BLaER1 treated with 17β-estradiol and CSF1 and Interleukin-3, amounts not matched to agents 10 nM and 100 nM (cell line): ENCODE results near the gene MEX3D.
A peak's percentile ranks its signal among the peaks of the same experiment; 100 is the strongest.

Experiments used
- H3K27ac ChIP-seq, 11 experiments: shearing (Covaris generic); formaldehyde crosslinking; 2 replicates each; pipeline ENCODE4 v1.8.1; 2022
- H3K27me3 ChIP-seq, 11 experiments: shearing (Covaris generic); formaldehyde crosslinking; 2 replicates each; pipeline ENCODE4 v1.8.1; 2022
- H3K36me3 ChIP-seq, 11 experiments: shearing (Covaris generic); formaldehyde crosslinking; 2 replicates each; pipeline ENCODE4 v1.8.1; 2022
- H3K4me1 ChIP-seq, 10 experiments: shearing (Covaris generic); formaldehyde crosslinking; 2 replicates each; pipeline ENCODE4 v1.8.1; 2022
- H3K4me2 ChIP-seq, 11 experiments: shearing (Covaris generic); formaldehyde crosslinking; 2 replicates each; pipeline ENCODE4 v1.8.1; 2022
- H3K4me3 ChIP-seq, 10 experiments: shearing (Covaris generic); formaldehyde crosslinking; 2 replicates each; pipeline ENCODE4 v1.8.1; 2022
- H3K9ac ChIP-seq, 11 experiments: shearing (Covaris generic); formaldehyde crosslinking; 2 replicates each; pipeline ENCODE4 v1.8.1; 2022
- H3K9me3 ChIP-seq, 11 experiments: shearing (Covaris generic); formaldehyde crosslinking; replicated peaks in 1 of 11; 2 replicates each; pipeline ENCODE4 v1.8.1; 2022
- H4K20me1 ChIP-seq, 11 experiments: shearing (Covaris generic); formaldehyde crosslinking; 2 replicates each; pipeline ENCODE4 v1.8.1; 2022
- Cebpa-rat ChIP-seq, 11 experiments: shearing (Covaris generic); IDR thresholded peaks; 2 replicates each; pipeline ENCODE4 v1.8.1; 2022

Gene MEX3D

GRCh38 chr19:1510442-1510806, 57.7 kb downstream of the MEX3D start:
- no peaks in the 10 kb centered on the region for H3K36me3 ChIP-seq
- no peak overlapping the region for H3K4me3 ChIP-seq
- H3K27me3 ChIP-seq: peaks cover 42 to 50% (median 46%) of the 10 kb centered on the region in 11 experiments
- H3K27ac ChIP-seq: no peak overlapping the region
- H3K9ac ChIP-seq: peak overlapping the region in 1 of 11 experiments; percentile 14; a peak in 1 of 22 replicates
- peak overlapping the region; percentile 19 to 87 (median 74); a peak in 19 of 22 replicates for H3K4me2 ChIP-seq
- peaks cover 0 to 14% (median 4%) of the 10 kb centered on the region in 11 experiments; a peak in 8 of 22 replicates for H4K20me1 ChIP-seq
- H3K4me1 ChIP-seq: peaks cover 15 to 49% (median 40%) of the 10 kb centered on the region in 10 experiments
- H3K9me3 ChIP-seq: peaks cover 0 to 10% (median 0%) of the 10 kb centered on the region in 11 experiments; a peak in 5 of 22 replicates
- no peak for TF ChIP-seq Cebpa-rat (IDR thresholded peaks at IDR 0.05)

- Histone ChIP-seq H3K36me3 (no peaks in the 10 kb centered on the region), H3K9me3 (peaks cover 0 to 13% (median 0%) of the 10 kb centered on the region in 11 experiments; a peak in 5 of 22 replicates), H3K27ac (no peak overlapping the region), H3K4me1 (peaks cover 15 to 49% (median 40%) of the 10 kb centered on the region in 10 experiments), H4K20me1 (peaks cover 0 to 14% (median 4%) of the 10 kb centered on the region in 11 experiments; a peak in 8 of 22 replicates), H3K4me3 (no peak overlapping the region), H3K27me3 (peaks cover 42 to 55% (median 49%) of the 10 kb centered on the region in 11 experiments), H3K9ac (0 out of 22 replicates have a peak overlapping the region, but pooled peaks of 1 of the 11 experiments have one; percentile 14), H3K4me2 (peak overlapping the region in 10 of 11 experiments; percentile 27 to 91 (median 76); a peak in 17 of 22 replicates)
- no peak for TF ChIP-seq Cebpa-rat (IDR thresholded peaks at IDR 0.05)
Observed at GRCh38 chr19:1509602-1510441, 58.3 kb downstream of the MEX3D start.

GRCh38 chr19:1508507-1508856, 59.6 kb downstream of the MEX3D start:
- H3K9me3 ChIP-seq: peaks cover 0 to 13% (median 0%) of the 10 kb centered on the region in 11 experiments; a peak in 5 of 22 replicates
- H3K4me1 ChIP-seq: peaks cover 19 to 55% (median 46%) of the 10 kb centered on the region in 10 experiments
- peak overlapping the region; percentile 73 to 91 (median 85) for H3K4me2 ChIP-seq
- no peak overlapping the region for H3K27ac ChIP-seq
- H4K20me1 ChIP-seq: peaks cover 0 to 14% (median 4%) of the 10 kb centered on the region in 11 experiments; a peak in 8 of 22 replicates
- H3K27me3 ChIP-seq: peaks cover 44 to 57% (median 51%) of the 10 kb centered on the region in 11 experiments
- peak overlapping the region; percentile 41 to 69 (median 60); a peak in 19 of 20 replicates for H3K4me3 ChIP-seq
- TF ChIP-seq Cebpa-rat (IDR thresholded peaks at IDR 0.05): no peak
- H3K9ac ChIP-seq: peak overlapping the region in 5 of 11 experiments; percentile 9 to 78 (median 41); a peak in 5 of 22 replicates
- no peaks in the 10 kb centered on the region for H3K36me3 ChIP-seq

- Histone ChIP-seq H3K27me3 (peaks cover 44 to 57% (median 51%) of the 10 kb centered on the region in 11 experiments), H3K4me1 (peaks cover 24 to 57% (median 51%) of the 10 kb centered on the region in 10 experiments), H3K9ac (peak overlapping the region; percentile 54 to 80 (median 76)), H3K36me3 (no peaks in the 10 kb centered on the region), H4K20me1 (peaks cover 0 to 14% (median 3%) of the 10 kb centered on the region in 11 experiments; a peak in 8 of 22 replicates), H3K4me2 (peak overlapping the region; percentile 77 to 91 (median 85)), H3K9me3 (peaks cover 0 to 13% (median 0%) of the 10 kb centered on the region in 11 experiments; a peak in 5 of 22 replicates), H3K4me3 (peak overlapping the region; percentile 51 to 69 (median 60)), H3K27ac (peak overlapping the region; percentile 65 to 85 (median 76); a peak in 21 of 22 replicates)
- TF ChIP-seq Cebpa-rat (IDR thresholded peaks at IDR 0.05): no peak
Observed at GRCh38 chr19:1507763-1508506, 60.2 kb downstream of the MEX3D start.

GRCh38 chr19:1507192-1507660, 60.9 kb downstream of the MEX3D start:
- peak overlapping the region in 8 of 10 experiments; percentile 34 to 69 (median 60); a peak in 17 of 20 replicates for H3K4me3 ChIP-seq
- peaks cover 0 to 13% (median 0%) of the 10 kb centered on the region in 11 experiments; a peak in 8 of 22 replicates for H4K20me1 ChIP-seq
- peaks cover 0 to 13% (median 0%) of the 10 kb centered on the region in 11 experiments; a peak in 5 of 22 replicates for H3K9me3 ChIP-seq
- peak overlapping the region; percentile 63 to 85 (median 76); a peak in 21 of 22 replicates for H3K27ac ChIP-seq
- peak overlapping the region; percentile 74 to 91 (median 82) for H3K4me2 ChIP-seq
- peak overlapping the region; percentile 40 to 80 (median 72); a peak in 18 of 22 replicates for H3K9ac ChIP-seq
- no peak for TF ChIP-seq Cebpa-rat (IDR thresholded peaks at IDR 0.05)
- no peaks in the 10 kb centered on the region for H3K36me3 ChIP-seq
- peaks cover 24 to 59% (median 50%) of the 10 kb centered on the region in 10 experiments for H3K4me1 ChIP-seq
- H3K27me3 ChIP-seq: peaks cover 37 to 57% (median 49%) of the 10 kb centered on the region in 11 experiments

GRCh38 chr19:1505991-1506881, 61.9 kb downstream of the MEX3D start:
- no peaks in the 10 kb centered on the region for H3K36me3 ChIP-seq
- peaks cover 24 to 55% (median 46%) of the 10 kb centered on the region in 10 experiments for H3K4me1 ChIP-seq
- H3K9me3 ChIP-seq: peaks cover 0 to 13% (median 0%) of the 10 kb centered on the region in 11 experiments; a peak in 5 of 22 replicates
- H3K27me3 ChIP-seq: peaks cover 27 to 48% (median 43%) of the 10 kb centered on the region in 11 experiments
- no peak overlapping the region for H3K27ac ChIP-seq
- TF ChIP-seq Cebpa-rat (IDR thresholded peaks at IDR 0.05): no peak
- peak overlapping the region in 3 of 11 experiments; percentile 74 to 80 (median 77); a peak in 1 of 22 replicates for H3K4me2 ChIP-seq
- no peak overlapping the region for H3K4me3 ChIP-seq
- H3K9ac ChIP-seq: no peak overlapping the region
- H4K20me1 ChIP-seq: peaks cover 0 to 11% (median 0%) of the 10 kb centered on the region in 11 experiments; a peak in 5 of 22 replicates

GRCh38 chr19:1505012-1505411, 63.1 kb downstream of the MEX3D start:
- Histone ChIP-seq H4K20me1 (peaks cover 0 to 4% (median 0%) of the 10 kb centered on the region in 11 experiments; a peak in 2 of 22 replicates), H3K36me3 (no peaks in the 10 kb centered on the region), H3K4me3 (no peak overlapping the region), H3K9ac (no peak overlapping the region), H3K27me3 (peaks cover 15 to 36% (median 31%) of the 10 kb centered on the region in 11 experiments; a peak in 21 of 22 replicates), H3K27ac (no peak overlapping the region), H3K9me3 (peaks cover 0 to 17% (median 5%) of the 10 kb centered on the region in 11 experiments; a peak in 15 of 22 replicates), H3K4me2 (no peak overlapping the region), H3K4me1 (peaks cover 19 to 50% (median 38%) of the 10 kb centered on the region in 10 experiments)
- no peak for TF ChIP-seq Cebpa-rat (IDR thresholded peaks at IDR 0.05)
